Stimulated activated CD4-positive, alpha-beta T cell treated with anti-CD3 and anti-CD28 coated beads, Interleukin-4, amount 100 ng/mL, for 4 hours (primary cell): ENCODE results near the gene MMP19.

Experiments
- DNase-seq, 2 experiments: peaks; one replicate each; pipeline ENCODE4 v3.0.0-alpha.2; 2020

MMP19 gene

GRCh38 chr12:55812088-55812487 is 30.6 kb downstream of the MMP19 start:
- no peak for DNase-seq

- DNase-seq, result no peak
Measured at GRCh38 chr12:55809274-55809673, 33.5 kb downstream of the MMP19 start.

- DNase-seq, result no peak
Measured at GRCh38 chr12:55806982-55807381, 35.8 kb downstream of the MMP19 start.

- no peak for DNase-seq
Measured at GRCh38 chr12:55797550-55797949, 45.2 kb downstream of the MMP19 start.

GRCh38 chr12:55797068-55797467 is 45.7 kb downstream of the MMP19 start:
- DNase-seq, result no peak

GRCh38 chr12:55795950-55796349 is 46.8 kb downstream of the MMP19 start:
- no peak for DNase-seq

GRCh38 chr12:55789893-55790292 is 52.8 kb downstream of the MMP19 start:
- DNase-seq, result no peak

GRCh38 chr12:55789171-55789570 is 53.6 kb downstream of the MMP19 start:
- no peak for DNase-seq

GRCh38 chr12:55788546-55788945 is 54.2 kb downstream of the MMP19 start:
- no peak for DNase-seq
